NCI-H146 (cell line): Measurements from ENCODE around the gene NRXN3.
"Not testable (repeated sequence)": the region's sequence is repeated elsewhere in the genome, so short reads cannot be mapped to it uniquely, and the experiment has no call there.

ENCODE experiments used
- DNase-seq: peaks from one replicate; lab custom pipeline; 2025; lab: John Stamatoyannopoulos, UW

The NRXN3 gene

DNA sequence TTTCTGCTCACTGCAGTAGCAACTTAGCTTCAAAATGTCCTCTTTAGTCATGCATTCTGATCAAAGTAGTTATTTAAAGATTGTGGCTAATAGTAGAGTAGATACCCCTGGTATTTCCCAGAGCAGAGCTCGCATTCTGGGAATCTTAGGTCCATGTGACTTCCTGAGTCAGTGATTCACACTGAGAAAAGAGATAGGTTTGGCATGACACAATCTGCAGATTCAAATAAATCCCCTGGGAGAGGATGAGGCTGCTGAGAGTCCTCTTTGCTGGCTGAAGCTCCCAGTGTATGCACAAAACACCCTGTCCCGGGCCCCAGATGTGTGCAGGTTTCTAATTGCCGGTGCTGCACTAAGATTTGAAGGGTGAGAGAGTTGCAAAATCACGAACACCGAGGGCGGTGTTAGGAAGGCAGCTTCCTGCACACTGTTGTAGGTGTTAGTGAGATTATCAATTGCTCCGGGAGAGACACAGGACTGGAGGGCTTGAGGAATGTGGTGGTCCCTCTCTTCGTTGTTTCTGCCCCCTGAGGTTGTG lies 233.2 kb downstream of the NRXN3 start:
- DNase-seq, result no peak

DNA sequence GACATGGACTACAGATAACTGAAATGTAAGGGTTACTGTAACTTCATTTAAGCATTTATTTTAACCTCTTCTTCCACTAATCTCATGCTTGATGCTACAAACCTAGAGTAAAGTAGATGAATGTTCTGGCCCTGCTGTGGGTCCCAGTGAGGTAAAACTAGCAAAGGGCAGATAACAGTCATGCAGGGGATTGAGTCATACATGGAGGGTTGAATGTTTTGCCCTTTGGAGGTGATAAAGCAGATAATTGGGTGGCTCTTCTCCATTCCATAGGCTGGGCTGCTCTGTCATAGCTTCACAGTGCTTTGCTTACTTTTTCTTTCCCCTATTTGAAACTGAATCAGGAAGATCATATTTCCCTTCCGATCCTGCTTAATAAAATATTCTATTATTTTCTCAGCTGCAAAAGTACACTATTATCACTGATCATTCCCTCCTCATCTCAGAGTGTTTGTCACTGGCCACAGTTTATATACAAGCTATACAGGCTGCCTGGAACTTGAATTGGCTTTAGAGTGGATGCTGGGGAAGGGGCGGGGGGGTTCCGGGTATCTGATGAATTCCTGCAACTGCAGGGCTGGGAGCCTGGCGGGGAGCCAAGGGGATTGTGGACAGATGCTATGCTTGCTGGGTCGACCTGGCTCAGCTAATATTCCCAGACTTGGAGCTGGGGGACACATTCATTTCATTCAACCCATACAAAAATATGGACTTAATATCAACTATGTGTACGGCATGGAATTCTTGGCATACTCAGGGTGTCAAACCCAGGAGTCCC lies 235.1 kb downstream of the NRXN3 start:
- DNase-seq, result peak; percentile 56

DNA sequence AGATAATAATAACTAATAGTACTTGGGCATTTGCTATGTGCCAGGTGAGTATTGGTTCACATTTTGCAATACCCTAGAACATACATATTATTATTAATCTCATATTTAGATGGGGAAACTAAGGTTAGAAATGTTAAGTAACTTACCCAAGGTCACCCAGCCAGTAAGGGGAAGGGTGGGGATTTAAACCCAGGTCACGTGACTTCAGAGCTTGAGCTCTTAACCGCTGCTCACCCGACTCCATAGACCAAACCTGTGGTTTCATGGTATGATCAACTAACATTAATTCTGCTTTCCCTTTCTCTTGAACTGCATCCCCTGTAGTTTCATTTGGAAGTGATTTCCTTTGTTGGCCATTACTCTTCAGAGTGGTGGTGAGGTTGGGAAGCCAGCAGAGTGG lies 242.3 kb downstream of the NRXN3 start:
- DNase-seq, result no peak

DNA sequence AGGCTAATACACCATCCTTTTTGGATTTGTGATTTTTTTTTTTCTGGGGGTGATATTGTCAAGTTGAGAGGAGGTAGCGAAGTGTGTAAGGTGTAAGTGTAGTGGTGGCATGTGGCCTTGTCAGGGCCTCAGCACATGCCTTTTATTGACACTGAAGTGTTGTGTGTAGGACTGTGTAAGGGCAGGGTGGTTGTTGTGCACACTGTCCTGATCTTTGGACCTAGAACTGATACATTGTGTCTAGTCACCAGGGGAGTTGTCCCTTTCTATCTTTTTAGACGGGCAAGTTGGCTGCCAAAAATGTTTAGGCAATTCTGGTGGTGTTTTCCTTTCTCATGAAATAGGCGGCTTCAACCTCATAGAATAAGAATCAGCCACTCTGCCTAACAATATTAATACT lies 244.0 kb downstream of the NRXN3 start:
- no peak for DNase-seq

DNA sequence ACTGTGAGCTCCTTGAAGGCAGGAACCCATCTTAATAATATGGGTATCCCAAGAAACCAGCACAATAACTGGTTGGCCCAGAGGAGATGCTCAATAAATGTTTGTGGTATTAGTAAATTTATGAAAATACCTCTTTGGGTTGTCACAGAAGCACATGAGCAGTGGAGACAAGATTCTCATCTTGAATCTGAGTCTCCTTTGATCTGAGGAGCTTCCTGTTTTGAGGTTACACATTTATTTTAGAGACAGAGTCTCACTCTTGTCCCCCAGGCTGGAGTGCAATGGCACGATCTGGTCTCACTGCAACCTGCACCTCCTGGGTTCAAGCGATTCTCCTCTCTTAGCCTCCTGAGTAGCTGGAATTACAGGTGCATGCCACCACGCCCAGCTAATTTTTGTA lies 247.4 kb downstream of the NRXN3 start:
- no peak for DNase-seq

DNA sequence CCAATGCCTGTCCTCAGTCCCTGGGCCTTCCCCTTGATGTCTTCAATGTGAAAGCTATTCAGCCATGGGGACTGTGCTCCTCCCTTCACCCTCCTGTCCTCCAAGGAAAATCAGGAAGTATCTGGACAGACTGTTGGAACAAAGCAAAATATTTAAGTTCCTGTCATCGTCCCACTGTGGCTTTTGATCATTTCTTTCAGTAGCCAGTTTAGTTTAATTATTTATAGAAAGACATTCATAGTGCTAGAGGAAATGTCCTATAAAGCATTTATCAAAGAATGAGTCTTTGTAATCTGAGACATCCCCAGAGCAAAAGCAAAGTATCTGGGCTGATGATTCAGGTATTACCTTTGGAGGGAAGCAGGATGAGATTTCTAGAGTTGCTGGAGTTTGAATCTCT lies 254.1 kb downstream of the NRXN3 start:
- DNase-seq, result no peak

DNA sequence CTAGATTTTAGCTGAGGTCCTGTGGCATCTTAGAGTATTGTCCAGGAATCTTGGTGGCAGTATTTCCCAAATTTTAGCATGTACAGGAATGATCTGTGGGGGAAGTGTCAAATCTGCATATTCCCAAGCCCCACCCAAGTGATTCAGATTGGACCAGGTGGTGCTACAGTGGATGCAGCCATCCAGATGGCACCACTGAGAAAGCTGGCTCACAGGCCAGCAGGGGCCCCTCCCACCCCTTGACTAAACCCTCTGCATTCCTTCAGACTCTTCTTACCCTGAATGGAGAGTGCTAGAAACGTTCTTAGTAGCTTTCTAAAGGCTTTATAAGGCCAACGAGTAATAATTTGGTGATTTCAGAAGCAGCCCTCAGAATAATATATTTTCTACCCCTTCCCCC lies 255.2 kb downstream of the NRXN3 start:
- DNase-seq, result no peak

DNA sequence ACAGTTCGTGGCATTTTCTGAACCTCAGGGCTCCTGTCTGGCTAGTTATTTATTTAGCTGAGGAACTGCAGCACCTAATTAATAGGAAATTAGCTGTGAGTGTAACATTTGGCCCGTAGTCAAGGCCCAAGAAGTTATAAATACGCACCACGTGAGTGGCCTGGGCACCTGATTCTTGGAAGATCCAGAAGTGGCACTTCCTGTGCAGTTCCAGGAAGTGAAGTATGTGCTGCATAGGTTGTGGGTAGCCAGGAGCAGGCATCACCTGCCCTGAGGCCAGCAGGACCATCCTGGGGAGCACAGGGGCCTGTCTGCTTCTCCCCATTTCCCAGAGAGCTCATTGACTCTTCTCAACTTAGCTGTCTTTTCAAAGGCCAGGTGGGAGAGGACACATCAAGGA lies 255.6 kb downstream of the NRXN3 start:
- DNase-seq, result no peak

DNA sequence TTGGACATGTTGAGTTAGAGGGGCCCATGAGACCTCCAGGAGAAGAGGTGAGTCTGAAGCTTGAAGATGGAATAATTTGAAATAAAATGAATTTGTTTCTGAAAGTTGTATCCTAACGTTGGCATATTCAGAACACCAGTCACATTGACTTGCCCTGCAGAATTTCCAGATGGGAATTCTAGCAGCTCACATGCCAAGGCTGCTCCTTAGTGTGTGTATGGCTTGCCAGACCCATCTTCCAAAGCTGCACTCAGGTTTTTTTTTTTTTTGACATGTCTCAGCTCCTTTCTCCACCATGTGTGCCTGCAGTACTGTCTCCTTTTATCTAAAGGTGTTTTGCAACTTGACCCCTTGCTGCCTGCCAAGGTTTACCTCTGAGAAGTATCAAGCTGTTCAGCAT lies 261.9 kb downstream of the NRXN3 start:
- DNase-seq, result no peak

DNA sequence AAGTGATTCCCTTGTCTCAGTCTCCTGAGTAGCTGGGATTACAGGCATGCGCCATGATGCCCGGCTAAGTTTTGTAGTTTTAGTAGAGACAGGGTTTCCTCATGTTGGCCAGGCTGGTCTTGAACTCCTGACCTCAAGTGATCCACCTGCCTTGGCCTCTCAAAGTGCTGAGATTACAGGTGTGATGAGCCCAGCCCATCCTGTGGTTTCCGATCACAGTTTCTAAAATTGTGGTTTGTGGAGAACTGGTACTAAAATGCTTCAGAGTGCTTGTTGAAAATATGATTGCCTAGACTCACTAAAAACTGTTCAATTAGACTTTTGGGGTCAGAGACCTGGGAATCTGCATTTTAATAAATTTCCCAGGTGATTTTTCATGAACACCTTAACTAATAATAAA lies 267.3 kb downstream of the NRXN3 start:
- DNase-seq, result not testable (repeated sequence)

DNA sequence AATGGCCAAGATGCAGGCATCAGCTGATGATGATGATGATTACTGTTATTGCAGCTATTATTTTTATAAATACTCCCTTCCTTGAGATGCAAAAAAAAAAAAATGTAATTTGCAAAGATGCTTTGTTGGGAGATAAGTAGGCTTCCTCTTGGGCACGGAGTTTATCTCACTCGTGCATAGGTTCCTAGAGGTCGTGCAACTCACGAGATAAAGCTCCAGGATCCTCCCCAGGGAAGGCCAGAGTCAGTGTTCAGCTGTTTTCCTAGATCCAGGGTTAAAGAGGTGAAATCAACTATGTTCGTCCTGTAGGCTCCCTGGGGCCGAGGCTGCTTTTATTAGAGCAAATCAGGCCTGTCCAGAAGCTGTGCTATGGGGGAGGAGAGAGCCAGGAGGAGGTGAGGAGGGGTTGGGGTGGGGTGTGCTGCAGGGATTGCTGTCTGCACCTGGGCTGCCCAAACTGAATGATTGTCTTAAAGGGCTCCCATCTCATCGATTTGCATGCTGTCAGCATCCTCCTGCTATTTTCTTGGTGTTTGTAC lies 270.3 kb downstream of the NRXN3 start:
- peak; percentile 31 for DNase-seq

DNA sequence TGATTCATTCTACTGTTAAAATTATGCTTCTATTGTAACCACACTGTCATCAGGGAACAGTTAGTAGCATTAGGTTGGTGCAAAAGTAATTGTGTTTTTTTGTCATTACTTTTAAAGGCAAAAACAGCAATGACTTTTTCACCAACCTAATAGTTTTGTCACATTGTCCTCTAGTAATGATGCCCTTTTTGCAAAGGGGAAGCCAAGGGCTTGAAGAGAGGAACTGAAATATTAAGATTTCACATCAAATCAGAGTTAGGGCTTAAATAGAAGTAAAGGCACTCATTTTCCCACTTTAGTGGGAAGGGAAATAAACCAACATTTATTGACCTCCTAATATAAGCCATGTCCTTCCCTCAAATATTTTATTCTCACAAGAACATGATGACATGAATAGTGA lies 273.7 kb downstream of the NRXN3 start:
- no peak for DNase-seq

DNA sequence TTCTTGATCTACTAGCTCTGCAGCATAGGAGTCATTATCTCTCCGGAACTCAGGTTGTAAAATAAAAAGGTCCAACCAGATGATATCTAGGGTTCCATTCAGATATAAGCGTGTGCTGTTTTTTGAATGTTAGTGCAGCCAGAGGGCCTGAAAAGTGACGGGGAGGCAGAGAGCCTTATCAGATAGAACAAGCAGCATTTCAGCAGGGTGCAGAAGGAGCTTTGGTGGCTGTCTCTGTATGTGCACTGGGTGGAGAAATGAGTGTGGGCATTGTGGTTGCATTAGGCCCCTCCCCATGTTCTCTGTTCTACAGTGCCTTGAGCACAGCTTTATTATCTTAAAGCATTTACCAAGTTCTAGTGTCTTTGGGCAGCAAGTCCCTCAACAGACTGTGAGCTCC lies 275.1 kb downstream of the NRXN3 start:
- DNase-seq, result no peak

DNA sequence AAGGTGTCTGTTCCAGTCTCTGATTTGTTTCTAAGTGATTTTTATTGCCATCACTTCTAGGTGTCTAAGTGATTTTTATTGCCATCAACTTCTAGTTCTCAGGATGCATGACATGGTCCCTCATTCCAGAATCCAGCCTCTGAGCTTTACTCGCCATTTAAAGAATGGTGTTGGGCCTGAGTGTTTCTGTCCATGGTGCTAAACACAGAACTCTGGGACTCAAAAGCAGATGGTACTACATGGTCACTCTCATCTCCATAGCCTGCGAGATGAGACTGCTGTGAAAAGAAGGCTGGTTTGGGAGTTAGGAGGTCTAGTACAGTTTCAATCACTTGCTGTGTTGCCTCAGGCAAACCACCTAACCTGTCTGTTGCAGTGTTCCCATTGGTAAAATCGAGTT lies 276.6 kb downstream of the NRXN3 start:
- DNase-seq, result no peak

DNA sequence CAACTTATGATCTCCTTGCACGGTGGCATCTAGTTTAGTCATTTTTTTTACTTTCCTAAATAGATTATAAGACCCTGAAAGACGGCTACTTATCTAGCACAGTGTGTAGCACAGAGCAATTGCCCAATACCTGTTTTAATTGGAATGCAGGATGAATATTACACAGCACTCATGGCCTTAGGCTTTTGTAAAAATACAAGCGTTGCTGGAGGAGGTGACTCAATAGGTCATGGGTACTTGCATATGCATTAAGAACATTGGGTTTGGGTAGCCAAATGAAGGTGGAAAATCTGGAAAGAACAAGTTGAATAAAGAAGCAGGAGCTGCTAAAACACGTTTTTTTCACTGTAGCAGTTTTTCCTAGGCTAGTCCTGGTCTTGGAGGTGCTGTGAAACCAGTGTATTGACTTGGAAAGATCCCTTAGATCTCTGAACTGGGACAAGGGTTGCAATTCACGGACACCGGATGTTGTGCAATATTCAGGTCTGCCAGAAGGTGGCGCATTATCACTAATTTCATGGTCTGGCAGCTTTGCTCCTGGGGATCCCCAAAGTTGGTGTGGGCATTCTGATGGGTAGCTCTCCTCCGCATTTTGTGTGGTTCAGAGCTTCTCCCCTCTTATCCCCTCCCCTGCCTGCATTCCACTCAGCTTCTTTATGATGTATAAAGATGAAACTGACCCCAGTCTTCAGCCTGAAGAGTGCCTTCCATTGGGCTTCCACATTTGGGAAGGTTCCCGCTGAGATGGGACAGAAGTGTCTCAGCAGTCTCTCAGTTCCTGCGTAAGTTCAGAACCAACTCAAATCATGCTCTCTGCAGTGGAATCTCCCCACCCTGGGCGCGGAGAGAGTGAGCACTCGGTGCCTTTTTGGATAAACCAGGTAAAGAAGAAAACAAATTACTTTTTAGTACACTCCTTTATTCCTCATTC lies 278.3 kb downstream of the NRXN3 start:
- DNase-seq, result peak; percentile 37

DNA sequence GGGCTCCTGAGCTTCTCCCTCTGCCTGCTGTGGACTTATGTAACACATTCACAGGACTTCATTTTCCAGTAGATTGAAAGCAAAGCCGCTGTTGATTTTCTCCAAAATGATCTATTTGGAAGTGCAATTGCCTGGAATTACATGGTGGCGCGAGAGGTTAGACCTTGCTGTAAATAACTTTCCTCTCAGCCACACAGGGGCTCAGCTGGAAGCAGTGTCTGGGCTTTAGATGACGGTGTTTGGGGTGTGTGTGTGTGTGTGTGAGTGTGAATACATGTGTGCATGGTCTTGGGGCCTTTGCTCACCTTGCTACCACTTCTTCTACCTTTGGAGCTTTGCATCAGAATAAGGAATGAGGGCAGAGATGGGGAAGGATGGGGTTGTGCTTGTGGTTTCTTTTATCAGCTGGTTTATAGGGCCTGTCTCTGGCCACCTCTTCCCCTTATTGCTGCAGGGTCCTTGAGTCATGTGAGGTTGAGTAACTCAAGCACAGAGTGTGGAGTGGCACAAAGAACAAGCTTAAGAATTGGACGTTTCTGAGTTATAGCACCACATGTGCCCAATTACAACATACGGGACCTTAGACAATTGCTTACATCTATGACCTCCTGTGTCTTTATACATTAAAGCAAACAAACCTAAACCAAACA lies 280.6 kb downstream of the NRXN3 start:
- no peak for DNase-seq

DNA sequence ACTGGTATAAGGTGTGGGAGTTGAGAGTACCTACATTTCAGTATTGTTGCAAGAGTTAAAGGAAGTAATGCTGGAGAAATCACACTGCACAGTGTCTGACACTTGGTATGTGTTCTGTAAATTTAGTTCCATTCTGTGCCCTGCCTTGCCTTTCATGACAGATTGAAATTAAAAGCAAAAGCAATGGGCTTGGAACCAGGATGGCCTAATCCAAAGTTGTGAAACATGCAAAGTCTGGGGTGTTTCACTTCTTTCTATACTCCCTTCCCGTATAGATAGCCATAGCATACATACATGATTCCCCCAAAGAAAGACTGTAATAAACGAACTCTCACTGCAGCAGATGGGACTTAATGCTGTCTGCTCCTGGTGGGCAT lies 281.1 kb downstream of the NRXN3 start:
- DNase-seq, result no peak

DNA sequence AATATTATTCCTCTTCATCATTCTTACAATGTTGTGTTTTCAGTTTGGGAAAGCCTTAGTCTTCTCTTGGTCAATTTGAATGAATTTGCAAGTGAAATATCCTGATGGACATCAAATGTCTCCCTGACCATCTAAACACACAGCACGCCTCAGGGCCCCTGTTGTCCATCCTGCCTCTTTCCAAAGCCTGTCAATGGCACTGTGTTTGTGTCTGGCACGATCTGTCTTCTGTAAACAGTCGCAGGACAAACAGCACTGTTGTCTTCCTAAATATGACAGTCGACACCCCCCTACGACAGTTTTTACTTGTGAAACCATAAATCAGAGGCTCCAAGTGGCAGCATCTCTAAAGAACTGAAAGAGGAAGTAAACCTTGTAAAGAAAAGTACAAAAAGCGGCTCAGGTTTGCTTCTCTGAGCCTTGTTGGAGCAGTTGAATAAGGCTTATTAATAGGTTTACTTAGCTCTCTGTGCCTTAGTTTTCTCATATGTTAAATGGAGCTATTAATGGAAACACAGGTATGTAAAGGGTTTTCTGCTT lies 285.8 kb downstream of the NRXN3 start:
- no peak for DNase-seq

DNA sequence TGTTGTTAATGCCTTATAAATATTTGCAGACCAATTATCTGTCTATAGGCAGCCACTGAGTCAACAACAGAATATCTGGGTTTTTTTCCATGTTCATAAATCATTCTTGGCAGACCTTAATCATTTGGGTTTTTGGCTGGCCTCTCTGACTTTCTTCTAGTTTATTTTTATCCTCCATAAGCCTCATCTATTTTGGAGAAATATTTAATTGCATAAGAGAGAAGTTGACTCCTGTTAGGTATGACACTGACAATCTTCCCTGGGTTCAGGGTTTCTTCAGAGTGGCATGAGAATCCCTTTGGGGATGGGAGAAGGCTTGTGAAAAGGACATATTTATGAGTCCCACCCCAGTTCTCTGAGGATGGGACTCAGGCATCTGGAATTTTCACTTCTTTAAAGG lies 299.8 kb downstream of the NRXN3 start:
- DNase-seq, result peak; percentile 30

DNA sequence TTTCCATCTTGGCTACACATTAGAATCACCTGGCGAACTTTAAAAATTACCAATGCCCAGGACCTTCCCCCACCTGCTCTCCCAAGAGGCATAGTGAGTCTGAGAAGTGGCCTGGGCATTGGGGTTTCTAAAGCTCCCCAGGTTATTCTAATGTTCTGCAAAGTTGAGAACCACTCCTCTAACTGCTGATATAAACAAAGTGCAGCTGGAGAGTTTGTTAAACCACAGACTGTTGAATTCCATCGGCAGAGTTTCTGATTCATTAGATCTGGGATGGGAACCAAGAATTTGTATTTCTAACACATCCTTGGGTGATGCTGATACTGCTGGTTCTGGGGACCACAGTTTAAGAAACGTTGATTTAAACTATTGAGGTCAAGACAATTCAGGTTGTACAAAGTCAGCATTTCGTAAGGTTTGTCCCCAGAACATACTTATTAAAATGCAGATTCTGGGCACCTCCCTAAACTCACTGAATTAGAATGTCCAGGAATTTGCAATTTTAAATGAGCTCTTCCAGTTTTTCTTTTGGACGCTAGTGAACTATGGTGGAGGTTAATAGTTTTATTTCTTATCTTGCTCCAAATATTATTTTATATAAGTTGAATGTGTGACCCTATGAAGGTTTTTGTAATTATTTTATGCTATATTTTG lies 309.1 kb downstream of the NRXN3 start:
- DNase-seq, result no peak

DNA sequence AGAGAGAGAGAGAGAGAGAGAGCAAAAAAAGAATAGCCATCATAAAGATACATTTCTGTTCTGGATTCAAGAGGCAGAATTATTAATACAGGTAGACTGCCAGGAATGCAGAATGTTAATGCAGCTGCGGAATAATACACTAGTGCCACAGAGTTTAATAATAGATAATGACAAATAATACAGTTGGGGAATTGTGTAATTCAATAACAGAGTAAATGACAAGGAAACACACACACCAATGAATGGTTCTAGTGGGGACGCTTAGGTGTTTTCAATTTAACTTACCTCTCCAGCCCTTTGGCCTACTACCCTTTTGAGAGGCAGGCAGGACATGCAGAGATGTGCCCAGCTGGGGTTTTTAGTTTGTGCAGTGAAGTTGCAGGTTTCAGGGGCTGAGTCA lies 313.9 kb downstream of the NRXN3 start:
- no peak for DNase-seq
